ENCODE measurements around the gene DIO3.
"Not testable (repeated sequence)": the region's sequence is repeated elsewhere in the genome, so short reads cannot be mapped to it uniquely, and the experiment has no call there.

DIO3 gene

GRCh38 chr14:101553931-101554330 is 7.4 kb upstream of the DIO3 start:
- ATAC-seq: no peak
- no peak for TF ChIP-seq GLIS3 (CRISPR knock-in tag; IDR thresholded peaks at IDR 0.05)
- TF ChIP-seq PPARA (CRISPR knock-in tag; IDR thresholded peaks at IDR 0.05; ENCODE audit: borderline replicate concordance): no peak
- no peak for TF ChIP-seq ZFP3 (CRISPR knock-in tag; IDR thresholded peaks at IDR 0.05)
- no peak for TF ChIP-seq ZNF70 (CRISPR knock-in tag; IDR thresholded peaks at IDR 0.05)
- TF ChIP-seq PATZ1 (CRISPR knock-in tag; IDR thresholded peaks at IDR 0.05; ENCODE audit: borderline replicate concordance): no peak
- TF ChIP-seq RARB (CRISPR knock-in tag; IDR thresholded peaks at IDR 0.05): no peak
- no peak for TF ChIP-seq ZNF565 (CRISPR knock-in tag; conservative IDR thresholded peaks at IDR 0.05; ENCODE audit: low read depth)
- TF ChIP-seq ZNF8 (CRISPR knock-in tag; IDR thresholded peaks at IDR 0.05): no peak
- no peak for TF ChIP-seq ZC3H10 (CRISPR knock-in tag; IDR thresholded peaks at IDR 0.05)
- no peak for TF ChIP-seq CSDC2 (CRISPR knock-in tag; IDR thresholded peaks at IDR 0.05)
- TF ChIP-seq, protein P1, sequence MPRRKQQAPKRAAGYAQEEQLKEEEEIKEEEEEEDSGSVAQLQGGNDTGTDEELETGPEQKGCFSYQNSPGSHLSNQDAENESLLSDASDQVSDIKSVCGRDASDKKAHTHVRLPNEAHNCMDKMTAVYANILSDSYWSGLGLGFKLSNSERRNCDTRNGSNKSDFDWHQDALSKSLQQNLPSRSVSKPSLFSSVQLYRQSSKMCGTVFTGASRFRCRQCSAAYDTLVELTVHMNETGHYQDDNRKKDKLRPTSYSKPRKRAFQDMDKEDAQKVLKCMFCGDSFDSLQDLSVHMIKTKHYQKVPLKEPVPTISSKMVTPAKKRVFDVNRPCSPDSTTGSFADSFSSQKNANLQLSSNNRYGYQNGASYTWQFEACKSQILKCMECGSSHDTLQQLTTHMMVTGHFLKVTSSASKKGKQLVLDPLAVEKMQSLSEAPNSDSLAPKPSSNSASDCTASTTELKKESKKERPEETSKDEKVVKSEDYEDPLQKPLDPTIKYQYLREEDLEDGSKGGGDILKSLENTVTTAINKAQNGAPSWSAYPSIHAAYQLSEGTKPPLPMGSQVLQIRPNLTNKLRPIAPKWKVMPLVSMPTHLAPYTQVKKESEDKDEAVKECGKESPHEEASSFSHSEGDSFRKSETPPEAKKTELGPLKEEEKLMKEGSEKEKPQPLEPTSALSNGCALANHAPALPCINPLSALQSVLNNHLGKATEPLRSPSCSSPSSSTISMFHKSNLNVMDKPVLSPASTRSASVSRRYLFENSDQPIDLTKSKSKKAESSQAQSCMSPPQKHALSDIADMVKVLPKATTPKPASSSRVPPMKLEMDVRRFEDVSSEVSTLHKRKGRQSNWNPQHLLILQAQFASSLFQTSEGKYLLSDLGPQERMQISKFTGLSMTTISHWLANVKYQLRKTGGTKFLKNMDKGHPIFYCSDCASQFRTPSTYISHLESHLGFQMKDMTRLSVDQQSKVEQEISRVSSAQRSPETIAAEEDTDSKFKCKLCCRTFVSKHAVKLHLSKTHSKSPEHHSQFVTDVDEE (CRISPR knock-in tag; IDR thresholded peaks at IDR 0.05): no peak
- no peak for TF ChIP-seq TOX (CRISPR knock-in tag; IDR thresholded peaks at IDR 0.05; ENCODE audit: borderline replicate concordance)
- no peak for TF ChIP-seq OSR1 (CRISPR knock-in tag; IDR thresholded peaks at IDR 0.05)
- TF ChIP-seq ESRRG (CRISPR knock-in tag; IDR thresholded peaks at IDR 0.05): no peak
- TF ChIP-seq ISL1 (CRISPR knock-in tag; IDR thresholded peaks at IDR 0.05): no peak
- TF ChIP-seq ZFP30 (CRISPR knock-in tag; IDR thresholded peaks at IDR 0.05): no peak
- TF ChIP-seq ARNTL (CRISPR knock-in tag; IDR thresholded peaks at IDR 0.05; ENCODE audit: borderline replicate concordance, low read depth): no peak
- TF ChIP-seq TCF4 (CRISPR knock-in tag; IDR thresholded peaks at IDR 0.05; ENCODE audit: borderline replicate concordance): no peak
- TF ChIP-seq POU6F1 (CRISPR knock-in tag; IDR thresholded peaks at IDR 0.05; ENCODE audit: borderline replicate concordance, low read depth): no peak
- TF ChIP-seq BACH2 (CRISPR knock-in tag; IDR thresholded peaks at IDR 0.05; ENCODE audit: borderline replicate concordance): no peak

- ATAC-seq: no peak
- no peak for TF ChIP-seq RARB (CRISPR knock-in tag; IDR thresholded peaks at IDR 0.05)
These were observed 6.2 kb upstream of the DIO3 start for GRCh38 chr14:101554991-101555668.

DNA sequence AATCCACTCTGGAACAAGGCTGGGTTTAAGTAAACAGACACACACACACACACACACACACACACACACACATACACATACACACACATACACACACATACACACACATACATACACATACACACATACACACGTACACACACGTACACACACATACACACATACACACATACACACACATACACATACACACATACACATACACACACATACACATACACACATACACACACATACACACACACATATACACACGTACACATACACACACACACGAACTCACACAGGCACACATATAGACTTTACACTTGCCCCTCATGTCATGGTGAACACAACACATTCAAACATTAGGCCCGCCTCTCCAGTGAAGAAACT is 5.6 kb upstream of the DIO3 start:
- not testable (repeated sequence) for ATAC-seq

GRCh38 chr14:101556131-101556530 is 5.2 kb upstream of the DIO3 start:
- no peak for ATAC-seq
- TF ChIP-seq OSR1 (CRISPR knock-in tag; IDR thresholded peaks at IDR 0.05) (no peak), ZNF8 (CRISPR knock-in tag; IDR thresholded peaks at IDR 0.05) (no peak), ARNTL (CRISPR knock-in tag; IDR thresholded peaks at IDR 0.05; ENCODE audit: borderline replicate concordance, low read depth) (no peak), POU6F1 (CRISPR knock-in tag; IDR thresholded peaks at IDR 0.05; ENCODE audit: borderline replicate concordance, low read depth) (no peak), SNAI2 (CRISPR knock-in tag; IDR thresholded peaks at IDR 0.05) (no peak), ZFP3 (CRISPR knock-in tag; IDR thresholded peaks at IDR 0.05) (no peak), PATZ1 (CRISPR knock-in tag; IDR thresholded peaks at IDR 0.05; ENCODE audit: borderline replicate concordance) (no peak), CSDC2 (CRISPR knock-in tag; IDR thresholded peaks at IDR 0.05) (no peak), TOX (CRISPR knock-in tag; IDR thresholded peaks at IDR 0.05; ENCODE audit: borderline replicate concordance) (no peak), BACH2 (CRISPR knock-in tag; IDR thresholded peaks at IDR 0.05; ENCODE audit: borderline replicate concordance) (no peak)
- TF ChIP-seq, protein P2, sequence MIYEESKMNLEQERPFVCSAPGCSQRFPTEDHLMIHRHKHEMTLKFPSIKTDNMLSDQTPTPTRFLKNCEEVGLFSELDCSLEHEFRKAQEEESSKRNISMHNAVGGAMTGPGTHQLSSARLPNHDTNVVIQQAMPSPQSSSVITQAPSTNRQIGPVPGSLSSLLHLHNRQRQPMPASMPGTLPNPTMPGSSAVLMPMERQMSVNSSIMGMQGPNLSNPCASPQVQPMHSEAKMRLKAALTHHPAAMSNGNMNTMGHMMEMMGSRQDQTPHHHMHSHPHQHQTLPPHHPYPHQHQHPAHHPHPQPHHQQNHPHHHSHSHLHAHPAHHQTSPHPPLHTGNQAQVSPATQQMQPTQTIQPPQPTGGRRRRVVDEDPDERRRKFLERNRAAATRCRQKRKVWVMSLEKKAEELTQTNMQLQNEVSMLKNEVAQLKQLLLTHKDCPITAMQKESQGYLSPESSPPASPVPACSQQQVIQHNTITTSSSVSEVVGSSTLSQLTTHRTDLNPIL (CRISPR knock-in tag; IDR thresholded peaks at IDR 0.05; ENCODE audit: low read depth): no peak

Data from SK-N-SH treated with all-trans-retinoic acid at 6 μM for 48 hours (cell line).